ENCODE results near the gene PTPRR.

DNA sequence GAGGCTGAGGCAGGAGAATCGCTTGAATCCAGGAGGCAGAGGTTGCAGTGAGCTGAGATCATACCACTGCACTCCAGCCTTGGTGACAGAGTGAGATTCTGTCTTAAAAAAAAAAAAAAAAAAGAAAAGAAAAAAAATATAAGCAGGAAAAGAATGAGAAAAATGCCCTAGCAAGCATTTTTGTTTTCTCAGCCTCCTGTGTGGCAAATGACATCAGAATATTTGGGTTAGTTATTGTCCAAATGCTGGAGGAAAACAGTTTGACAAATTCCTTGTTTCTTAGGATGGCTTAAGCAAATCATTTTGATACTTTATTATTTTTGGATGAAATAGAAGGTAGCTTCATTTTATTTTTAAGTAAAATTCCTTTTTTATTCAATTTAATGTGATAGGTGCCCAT is 7.5 kb upstream of the PTPRR start:
- TF ChIP-seq POLR2A (IDR thresholded peaks at IDR 0.05) = no peak
- TF ChIP-seq, protein P1, sequence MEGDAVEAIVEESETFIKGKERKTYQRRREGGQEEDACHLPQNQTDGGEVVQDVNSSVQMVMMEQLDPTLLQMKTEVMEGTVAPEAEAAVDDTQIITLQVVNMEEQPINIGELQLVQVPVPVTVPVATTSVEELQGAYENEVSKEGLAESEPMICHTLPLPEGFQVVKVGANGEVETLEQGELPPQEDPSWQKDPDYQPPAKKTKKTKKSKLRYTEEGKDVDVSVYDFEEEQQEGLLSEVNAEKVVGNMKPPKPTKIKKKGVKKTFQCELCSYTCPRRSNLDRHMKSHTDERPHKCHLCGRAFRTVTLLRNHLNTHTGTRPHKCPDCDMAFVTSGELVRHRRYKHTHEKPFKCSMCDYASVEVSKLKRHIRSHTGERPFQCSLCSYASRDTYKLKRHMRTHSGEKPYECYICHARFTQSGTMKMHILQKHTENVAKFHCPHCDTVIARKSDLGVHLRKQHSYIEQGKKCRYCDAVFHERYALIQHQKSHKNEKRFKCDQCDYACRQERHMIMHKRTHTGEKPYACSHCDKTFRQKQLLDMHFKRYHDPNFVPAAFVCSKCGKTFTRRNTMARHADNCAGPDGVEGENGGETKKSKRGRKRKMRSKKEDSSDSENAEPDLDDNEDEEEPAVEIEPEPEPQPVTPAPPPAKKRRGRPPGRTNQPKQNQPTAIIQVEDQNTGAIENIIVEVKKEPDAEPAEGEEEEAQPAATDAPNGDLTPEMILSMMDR (IDR thresholded peaks at IDR 0.05) = no peak
